HEK293 (cell line): ENCODE results near the gene RIN3.

Source experiments
- CTCF ChIA-PET: fragments of 350-600 bp; formaldehyde crosslinking; extraction: SDS; loops from one replicate; lab custom pipeline; 2021; ENCODE audit warnings: antibody characterized with exemption; lab: Yijun Ruan, JAX
- POLR2A ChIA-PET: fragments of 300-600 bp; formaldehyde crosslinking; extraction: SDS; loops from one replicate; lab custom pipeline; 2020; ENCODE audit warnings: antibody characterized with exemption, inconsistent platforms; lab: Yijun Ruan, JAX
- H3K27ac ChIP-seq: fragments of 200-500 bp; sonication (Bioruptor generic); 2 replicates; pipeline ENCODE4 v1.5.1; 2014; ENCODE audit warnings: low read depth, low read length, control low read depth, inconsistent platforms; ENCODE audit errors: extremely low read depth
- H3K36me3 ChIP-seq, 2 experiments: fragments of 200-500 bp in 1 of 2; sonication (Bioruptor generic) in 1 of 2; 1 replicate in 1 of 2; 2 replicates in 1 of 2; pipeline ENCODE4 v1.5.1; 2014 to 2017; ENCODE audit warnings: inconsistent platforms in 2 of 2, low read length in 2 of 2; ENCODE audit not compliant: control insufficient read depth in 2 of 2, insufficient read depth in 1 of 2
- H3K4me1 ChIP-seq: fragments of 200-500 bp; sonication (Bioruptor generic); 2 replicates; pipeline ENCODE4 v1.5.1; 2014; ENCODE audit warnings: mild to moderate bottlenecking, low read length, inconsistent platforms; ENCODE audit not compliant: control insufficient read depth, insufficient read depth
- H3K4me3 ChIP-seq: 2 replicates; pipeline ENCODE4 v1.5.1; 2011; ENCODE audit warnings: low read depth, mild to moderate bottlenecking, control low read depth, low read length, moderate library complexity
- H3K9me3 ChIP-seq: fragments of 200-500 bp; sonication (Bioruptor generic); 2 replicates; pipeline ENCODE4 v1.5.1; 2014; ENCODE audit warnings: low read depth, low read length, inconsistent platforms; ENCODE audit not compliant: control insufficient read depth, insufficient read depth
- EGR2 ChIP-seq: fragments of 450-650 bp; formaldehyde crosslinking; IDR thresholded peaks from 2 replicates; pipeline ENCODE4 v1.5.1; 2016; ENCODE audit warnings: low read depth, missing biosample characterization, missing genetic modification characterization
- GLI2 ChIP-seq: fragments of 450-650 bp; formaldehyde crosslinking; IDR thresholded peaks from 2 replicates; pipeline ENCODE4; 2017; ENCODE audit warnings: missing biosample characterization, missing genetic modification characterization, low read depth, borderline replicate concordance
- GLI4 ChIP-seq: fragments of 450-650 bp; formaldehyde crosslinking; IDR thresholded peaks from 2 replicates; pipeline ENCODE4 v1.5.1; 2016; ENCODE audit warnings: missing biosample characterization, missing genetic modification characterization
- KLF1 ChIP-seq: fragments of 450-650 bp; formaldehyde crosslinking; IDR thresholded peaks from 2 replicates; pipeline ENCODE4 v1.5.1; 2016; ENCODE audit warnings: missing biosample characterization, missing genetic modification characterization
- KLF9 ChIP-seq: fragments of 450-650 bp; formaldehyde crosslinking; IDR thresholded peaks from 2 replicates; pipeline ENCODE4 v1.5.1; 2016; ENCODE audit warnings: missing biosample characterization, missing genetic modification characterization, low read depth
- SP7 ChIP-seq: fragments of 450-650 bp; formaldehyde crosslinking; IDR thresholded peaks from 2 replicates; pipeline ENCODE4 v1.5.1; 2016; ENCODE audit warnings: missing biosample characterization, missing genetic modification characterization
- ZFHX2 ChIP-seq: fragments of 450-650 bp; formaldehyde crosslinking; conservative IDR thresholded peaks from 2 replicates; pipeline ENCODE4 v1.5.1; 2016; ENCODE audit warnings: missing biosample characterization, missing genetic modification characterization
- ZNF132 ChIP-seq: fragments of 450-650 bp; formaldehyde crosslinking; IDR thresholded peaks from 2 replicates; pipeline ENCODE4 v1.5.1; 2017; ENCODE audit warnings: missing biosample characterization, missing genetic modification characterization, borderline replicate concordance
- ZNF239 ChIP-seq: fragments of 450-650 bp; formaldehyde crosslinking; IDR thresholded peaks from 2 replicates; pipeline ENCODE4 v1.5.1; 2016; ENCODE audit warnings: missing biosample characterization, missing genetic modification characterization
- ZNF341 ChIP-seq: fragments of 450-650 bp; formaldehyde crosslinking; IDR thresholded peaks from 2 replicates; pipeline ENCODE4; 2016; ENCODE audit warnings: low read depth, missing biosample characterization, missing genetic modification characterization
- ZNF544 ChIP-seq: fragments of 450-650 bp; formaldehyde crosslinking; IDR thresholded peaks from 2 replicates; pipeline ENCODE4 v1.5.0; 2017; ENCODE audit warnings: missing biosample characterization, missing genetic modification characterization
- TF ChIP-seq, protein P1 (sequence below): fragments of 450-650 bp; formaldehyde crosslinking; conservative IDR thresholded peaks from 2 replicates; pipeline ENCODE4 v1.5.1; 2016; ENCODE audit warnings: low read depth, missing biosample characterization, missing genetic modification characterization
- TF ChIP-seq, protein P2 (sequence below): fragments of 450-650 bp; formaldehyde crosslinking; IDR thresholded peaks from 2 replicates; pipeline ENCODE4 v1.5.1; 2016; ENCODE audit warnings: missing biosample characterization, missing genetic modification characterization, borderline replicate concordance

Gene RIN3

DNA sequence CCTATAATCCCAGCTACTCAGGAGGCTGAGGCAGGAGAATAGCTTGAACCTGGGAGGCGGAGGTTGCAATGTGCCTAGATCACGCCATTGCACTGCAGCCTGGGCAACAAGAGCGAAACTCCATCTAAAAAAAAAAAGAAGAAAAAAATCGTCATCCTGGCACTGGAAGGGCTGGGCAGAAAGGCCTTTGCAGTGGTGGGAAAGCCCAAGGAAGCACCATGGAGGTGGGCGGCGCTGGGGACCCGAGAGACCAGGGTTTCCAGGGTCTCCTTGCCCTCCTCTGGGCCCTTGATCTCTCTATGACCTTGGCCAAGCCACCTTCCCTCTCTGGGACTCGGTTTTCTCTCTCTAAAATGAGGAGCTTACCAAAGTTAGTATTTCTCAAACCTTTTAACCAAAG, 169.5 kb downstream of the RIN3 start:
- ChIA-PET POLR2A (interaction anchor here (0.7 kb wide), 1 partner anchor 66 kb away, joined by 4 read pairs; the partner anchor contains the start of gene LGMN), CTCF (no interaction called here)
- TF ChIP-seq ZNF239 (tag by site-specific recombination), result no peak
- TF ChIP-seq, protein P1, sequence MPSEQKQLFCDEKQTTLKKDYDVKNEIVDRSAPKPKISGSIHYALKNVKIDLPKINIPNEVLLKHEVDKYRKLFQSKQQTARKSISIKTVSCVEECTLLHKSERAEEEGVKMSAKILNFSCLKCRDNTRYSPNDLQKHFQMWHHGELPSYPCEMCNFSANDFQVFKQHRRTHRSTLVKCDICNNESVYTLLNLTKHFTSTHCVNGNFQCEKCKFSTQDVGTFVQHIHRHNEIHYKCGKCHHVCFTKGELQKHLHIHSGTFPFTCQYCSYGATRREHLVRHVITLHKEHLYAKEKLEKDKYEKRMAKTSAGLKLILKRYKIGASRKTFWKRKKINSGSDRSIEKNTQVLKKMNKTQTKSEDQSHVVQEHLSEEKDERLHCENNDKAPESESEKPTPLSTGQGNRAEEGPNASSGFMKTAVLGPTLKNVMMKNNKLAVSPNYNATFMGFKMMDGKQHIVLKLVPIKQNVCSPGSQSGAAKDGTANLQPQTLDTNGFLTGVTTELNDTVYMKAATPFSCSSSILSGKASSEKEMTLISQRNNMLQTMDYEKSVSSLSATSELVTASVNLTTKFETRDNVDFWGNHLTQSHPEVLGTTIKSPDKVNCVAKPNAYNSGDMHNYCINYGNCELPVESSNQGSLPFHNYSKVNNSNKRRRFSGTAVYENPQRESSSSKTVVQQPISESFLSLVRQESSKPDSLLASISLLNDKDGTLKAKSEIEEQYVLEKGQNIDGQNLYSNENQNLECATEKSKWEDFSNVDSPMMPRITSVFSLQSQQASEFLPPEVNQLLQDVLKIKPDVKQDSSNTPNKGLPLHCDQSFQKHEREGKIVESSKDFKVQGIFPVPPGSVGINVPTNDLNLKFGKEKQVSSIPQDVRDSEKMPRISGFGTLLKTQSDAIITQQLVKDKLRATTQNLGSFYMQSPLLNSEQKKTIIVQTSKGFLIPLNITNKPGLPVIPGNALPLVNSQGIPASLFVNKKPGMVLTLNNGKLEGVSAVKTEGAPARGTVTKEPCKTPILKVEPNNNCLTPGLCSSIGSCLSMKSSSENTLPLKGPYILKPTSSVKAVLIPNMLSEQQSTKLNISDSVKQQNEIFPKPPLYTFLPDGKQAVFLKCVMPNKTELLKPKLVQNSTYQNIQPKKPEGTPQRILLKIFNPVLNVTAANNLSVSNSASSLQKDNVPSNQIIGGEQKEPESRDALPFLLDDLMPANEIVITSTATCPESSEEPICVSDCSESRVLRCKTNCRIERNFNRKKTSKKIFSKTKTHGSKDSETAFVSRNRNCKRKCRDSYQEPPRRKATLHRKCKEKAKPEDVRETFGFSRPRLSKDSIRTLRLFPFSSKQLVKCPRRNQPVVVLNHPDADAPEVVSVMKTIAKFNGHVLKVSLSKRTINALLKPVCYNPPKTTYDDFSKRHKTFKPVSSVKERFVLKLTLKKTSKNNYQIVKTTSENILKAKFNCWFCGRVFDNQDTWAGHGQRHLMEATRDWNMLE, result no peak
- H3K4me3 ChIP-seq, result no peak overlapping the region
- no peaks in the 10 kb centered on the region for H3K4me1 ChIP-seq
- no peak overlapping the region for H3K27ac ChIP-seq
- H3K9me3 ChIP-seq, result no peaks in the 10 kb centered on the region
- H3K36me3 ChIP-seq, result no peaks in the 10 kb centered on the region

DNA sequence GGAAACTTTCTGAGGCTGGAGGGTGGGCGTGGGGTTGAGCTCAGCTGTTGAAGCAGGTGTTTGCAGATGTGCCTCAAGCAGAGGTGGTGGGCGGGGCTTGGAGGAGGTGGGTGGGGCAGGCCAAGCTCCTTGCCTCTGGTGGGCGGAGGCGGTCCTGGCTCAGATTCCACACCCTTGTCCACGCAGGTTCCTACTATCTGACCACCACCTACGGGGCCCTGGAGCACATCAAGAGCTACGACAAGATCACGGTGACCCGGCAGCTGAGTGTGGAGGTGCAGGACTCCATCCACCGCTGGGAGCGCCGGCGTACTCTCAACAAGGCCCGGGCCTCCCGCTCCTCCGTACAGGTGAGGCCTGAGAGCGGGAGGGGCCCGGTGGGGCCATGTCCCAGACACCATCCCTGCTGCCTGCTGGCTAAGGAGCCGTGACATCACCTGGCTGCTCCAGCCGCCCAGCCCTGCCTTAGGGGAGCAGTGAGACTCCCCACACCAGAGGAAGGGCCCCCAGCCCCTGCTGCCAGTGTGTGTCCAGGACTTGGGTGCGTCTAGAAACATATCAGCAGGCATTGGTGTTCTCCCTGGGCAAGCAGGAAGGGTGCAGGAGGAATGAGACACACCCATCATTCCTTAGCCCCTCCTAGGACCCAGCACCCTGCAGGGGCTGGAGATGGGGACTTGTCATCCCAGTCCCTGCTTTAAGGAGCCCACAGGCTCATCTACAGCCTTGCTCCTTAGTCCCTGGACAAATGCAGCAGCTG, 171.4 kb downstream of the RIN3 start:
- peak; percentile 92 for TF ChIP-seq ZFHX2 (tag by site-specific recombination)
- peak; percentile 94 for TF ChIP-seq EGR2 (tag by site-specific recombination)
- TF ChIP-seq KLF9 (tag by site-specific recombination), result peak; percentile 38; the same call in 1 of the 2 replicates
- TF ChIP-seq GLI2, result no peak
- TF ChIP-seq, protein P2, sequence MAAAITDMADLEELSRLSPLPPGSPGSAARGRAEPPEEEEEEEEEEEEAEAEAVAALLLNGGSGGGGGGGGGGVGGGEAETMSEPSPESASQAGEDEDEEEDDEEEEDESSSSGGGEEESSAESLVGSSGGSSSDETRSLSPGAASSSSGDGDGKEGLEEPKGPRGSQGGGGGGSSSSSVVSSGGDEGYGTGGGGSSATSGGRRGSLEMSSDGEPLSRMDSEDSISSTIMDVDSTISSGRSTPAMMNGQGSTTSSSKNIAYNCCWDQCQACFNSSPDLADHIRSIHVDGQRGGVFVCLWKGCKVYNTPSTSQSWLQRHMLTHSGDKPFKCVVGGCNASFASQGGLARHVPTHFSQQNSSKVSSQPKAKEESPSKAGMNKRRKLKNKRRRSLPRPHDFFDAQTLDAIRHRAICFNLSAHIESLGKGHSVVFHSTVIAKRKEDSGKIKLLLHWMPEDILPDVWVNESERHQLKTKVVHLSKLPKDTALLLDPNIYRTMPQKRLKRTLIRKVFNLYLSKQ (tag by site-specific recombination), result no peak
- TF ChIP-seq KLF1, result peak; percentile 80
- POLR2A ChIA-PET, result interaction anchor here (0.5 kb wide), 1 partner anchor 565 kb away, joined by 3 read pairs; no protein-coding TSS in a partner anchor
- CTCF ChIA-PET, result interaction anchor here (0.5 to 2.2 kb wide), 4 partner anchors 34 to 1034 kb away, joined by 3 to 19 read pairs (median 3); no protein-coding TSS in a partner anchor
- H3K36me3 ChIP-seq, result no peaks in the 10 kb centered on the region
- H3K4me3 ChIP-seq, result no peak overlapping the region
- no peaks in the 10 kb centered on the region for H3K9me3 ChIP-seq
- H3K4me1 ChIP-seq, result no peaks in the 10 kb centered on the region
- no peak overlapping the region for H3K27ac ChIP-seq

DNA sequence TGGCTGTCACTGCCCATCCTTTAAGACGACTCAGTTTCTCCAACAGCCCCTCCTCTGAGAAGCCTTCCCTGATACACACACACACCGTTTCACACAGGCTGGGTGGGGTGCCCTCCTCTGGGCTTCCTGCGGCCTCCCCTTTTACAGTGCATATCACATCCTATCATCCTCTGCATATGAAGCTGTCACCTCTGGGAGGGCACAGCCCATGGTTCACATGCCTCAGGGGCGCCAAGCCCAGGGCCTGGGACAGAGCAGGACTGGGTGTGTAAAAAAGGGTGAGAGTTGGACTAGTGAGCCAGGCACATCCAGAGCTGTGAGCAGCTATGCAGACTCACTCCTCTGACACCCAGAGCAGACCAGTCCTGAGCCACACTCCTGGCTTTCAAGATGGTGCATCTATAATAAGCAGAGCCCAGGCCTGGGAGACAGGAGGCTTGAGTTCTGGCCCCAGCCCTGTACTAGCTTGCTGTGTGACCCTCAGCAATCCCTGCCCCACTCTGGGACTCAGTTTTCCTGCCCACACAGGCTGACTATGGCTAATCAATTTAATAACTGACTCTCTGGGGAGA, 172.3 kb downstream of the RIN3 start:
- TF ChIP-seq ZNF132 (tag by site-specific recombination) (no peak), GLI4 (tag by site-specific recombination) (no peak), ZNF544 (tag by site-specific recombination) (no peak), ZNF341 (tag by site-specific recombination) (no peak), SP7 (tag by site-specific recombination) (no peak)
- POLR2A ChIA-PET, result interaction anchor here (1.6 kb wide), 1 partner anchor 63 kb away, joined by 9 read pairs; the partner anchor contains the start of gene LGMN
- H3K9me3 ChIP-seq, result no peaks in the 10 kb centered on the region
- no peaks in the 10 kb centered on the region for H3K36me3 ChIP-seq
- CTCF ChIA-PET, result interaction anchor here (0.6 to 3.2 kb wide), 16 partner anchors 11 to 439 kb away, joined by 3 to 19 read pairs (median 4); no protein-coding TSS in a partner anchor
- no peak overlapping the region for H3K27ac ChIP-seq
- no peaks in the 10 kb centered on the region for H3K4me1 ChIP-seq
- H3K4me3 ChIP-seq, result no peak overlapping the region
